ENCODE data around the gene NTHL1. TPM values are rescaled to one million over a fixed set of nuclear protein-coding genes. Genes with fewer than 3 reads are reported as not detected.

Gene NTHL1
- total and polyA plus RNA-seq, 3 experiments from 2014 or later: 16.3 to 29.5 (median 28.7) TPM

GRCh38 chr16:2030036-2030435, 17.6 kb downstream of the NTHL1 start:
- Mint-ChIP-seq H3K9me3 (no peaks in the 10 kb centered on the region), H3K27me3 (no peaks in the 10 kb centered on the region), H3K27ac (no peak overlapping the region), H3K4me1 (peaks cover 5 to 12% (median 6%) of the 10 kb centered on the region in 3 donors), H3K36me3 (no peaks in the 10 kb centered on the region), H3K4me3 (peak overlapping the region in 1 of 7 donors; percentile 58)
- H3K27me3 ChIP-seq (ENCODE audit: insufficient read depth, low read length, poor library complexity, severe bottlenecking): no peaks in the 10 kb centered on the region
- POLR2A ChIA-PET: no interaction called here
- DNase-seq: no peak
- CTCF ChIA-PET: interaction anchor here (1.4 kb wide), 1 partner anchor 14 kb away, joined by 3 read pairs; no protein-coding TSS in a partner anchor
- H3K9me3 ChIP-seq (ENCODE audit: low read length): no peaks in the 10 kb centered on the region
- no peaks in the 10 kb centered on the region for H3K36me3 ChIP-seq (ENCODE audit: insufficient read depth, low read length)
- no peak overlapping the region for H3K27ac ChIP-seq (ENCODE audit: low read depth, low read length)
- peaks cover 8% of the 10 kb centered on the region for H3K4me1 ChIP-seq (ENCODE audit: insufficient read depth, low read length)
- H3K4me3 ChIP-seq (ENCODE audit: low read length): no peak overlapping the region

- no peak overlapping the region for H3K4me3 Mint-ChIP-seq
- ChIA-PET CTCF (interaction anchor here (1.4 kb wide), 1 partner anchor 13 kb away, joined by 3 read pairs; no protein-coding TSS in a partner anchor), POLR2A (no interaction called here)
- no peaks in the 10 kb centered on the region for H3K9me3 Mint-ChIP-seq
- no peak overlapping the region for H3K4me3 ChIP-seq (ENCODE audit: low read length)
- no peaks in the 10 kb centered on the region for H3K27me3 ChIP-seq (ENCODE audit: insufficient read depth, low read length, poor library complexity, severe bottlenecking)
- peaks cover 5 to 12% (median 7%) of the 10 kb centered on the region in 3 donors for H3K4me1 Mint-ChIP-seq
- H3K36me3 Mint-ChIP-seq: no peaks in the 10 kb centered on the region
- no peaks in the 10 kb centered on the region for H3K9me3 ChIP-seq (ENCODE audit: low read length)
- H3K27ac Mint-ChIP-seq: no peak overlapping the region
- H3K4me1 ChIP-seq (ENCODE audit: insufficient read depth, low read length): peaks cover 8% of the 10 kb centered on the region
- DNase-seq: no peak
- no peaks in the 10 kb centered on the region for H3K36me3 ChIP-seq (ENCODE audit: insufficient read depth, low read length)
- no peaks in the 10 kb centered on the region for H3K27me3 Mint-ChIP-seq
- no peak overlapping the region for H3K27ac ChIP-seq (ENCODE audit: low read depth, low read length)
Observed at GRCh38 chr16:2029350-2029749, 18.3 kb downstream of the NTHL1 start.

DNA sequence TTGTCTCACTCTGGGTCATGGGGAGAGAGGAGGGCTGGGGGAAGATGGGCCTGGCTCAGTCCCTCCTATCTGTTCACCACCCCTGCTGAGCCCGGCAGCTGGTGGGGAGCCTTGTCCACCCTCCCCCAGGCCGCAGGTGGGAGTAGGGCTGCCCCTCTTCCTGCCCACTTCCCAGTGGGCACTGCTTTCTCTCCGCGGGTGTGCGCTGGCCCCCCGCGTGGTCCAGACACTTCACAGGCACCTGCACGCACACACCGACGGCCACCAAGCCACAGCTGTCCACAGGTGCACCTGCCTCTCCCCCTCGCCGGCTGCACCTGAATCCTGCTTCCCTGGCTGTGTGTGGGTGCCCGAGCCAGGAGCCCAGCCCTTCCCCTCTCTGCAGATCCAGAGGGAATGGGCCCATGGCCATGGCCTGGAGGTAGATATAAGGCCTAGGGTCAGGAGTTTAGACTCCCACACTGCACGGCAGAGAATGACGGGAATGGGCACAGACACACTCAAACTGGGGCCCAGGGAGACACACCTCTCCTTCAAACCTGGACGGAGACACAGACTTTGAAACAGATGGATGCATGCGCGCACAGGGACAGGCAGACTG, 18.9 kb downstream of the NTHL1 start:
- DNase-seq: no peak
- Mint-ChIP-seq H3K4me1 (peaks cover 5 to 15% (median 11%) of the 10 kb centered on the region in 3 donors), H3K27ac (no peak overlapping the region), H3K36me3 (no peaks in the 10 kb centered on the region), H3K27me3 (no peaks in the 10 kb centered on the region), H3K9me3 (no peaks in the 10 kb centered on the region), H3K4me3 (peak overlapping the region in 1 of 7 donors; percentile 32)
- H3K27me3 ChIP-seq (ENCODE audit: insufficient read depth, low read length, poor library complexity, severe bottlenecking): no peaks in the 10 kb centered on the region
- ChIA-PET CTCF (interaction anchor here (1.3 to 1.8 kb wide), 2 partner anchors 112 to 124 kb away, joined by 4 to 9 read pairs; no protein-coding TSS in a partner anchor), POLR2A (no interaction called here)
- H3K27ac ChIP-seq (ENCODE audit: low read depth, low read length): no peak overlapping the region
- peaks cover 13% of the 10 kb centered on the region for H3K4me1 ChIP-seq (ENCODE audit: insufficient read depth, low read length)
- no peak overlapping the region for H3K4me3 ChIP-seq (ENCODE audit: low read length)
- no peaks in the 10 kb centered on the region for H3K9me3 ChIP-seq (ENCODE audit: low read length)
- H3K36me3 ChIP-seq (ENCODE audit: insufficient read depth, low read length): no peaks in the 10 kb centered on the region

GRCh38 chr16:2028146-2028545, 19.5 kb downstream of the NTHL1 start:
- POLR2A ChIA-PET: no interaction called here
- Histone ChIP-seq H3K36me3 (ENCODE audit: insufficient read depth, low read length) (no peaks in the 10 kb centered on the region), H3K27ac (ENCODE audit: low read depth, low read length) (no peak overlapping the region), H3K4me3 (ENCODE audit: low read length) (no peak overlapping the region), H3K4me1 (ENCODE audit: insufficient read depth, low read length) (peaks cover 19% of the 10 kb centered on the region), H3K27me3 (ENCODE audit: insufficient read depth, low read length, poor library complexity, severe bottlenecking) (no peaks in the 10 kb centered on the region), H3K9me3 (ENCODE audit: low read length) (no peaks in the 10 kb centered on the region)
- peak overlapping the region in 6 of 7 donors; percentile 80 to 89 (median 80) for H3K4me3 Mint-ChIP-seq
- no peaks in the 10 kb centered on the region for H3K9me3 Mint-ChIP-seq
- no peaks in the 10 kb centered on the region for H3K36me3 Mint-ChIP-seq
- DNase-seq: no peak
- H3K27me3 Mint-ChIP-seq: peaks cover 0 to under 1% of the 10 kb centered on the region in 2 donors
- H3K27ac Mint-ChIP-seq: peak overlapping the region in 1 of 8 donors; percentile 47
- CTCF ChIA-PET: interaction anchor here (1.3 to 1.8 kb wide), 2 partner anchors 113 to 125 kb away, joined by 4 to 9 read pairs; no protein-coding TSS in a partner anchor
- H3K4me1 Mint-ChIP-seq: peaks cover 7 to 19% (median 15%) of the 10 kb centered on the region in 3 donors

GRCh38 chr16:2027024-2028010, 20.3 kb downstream of the NTHL1 start:
- Histone ChIP-seq H3K9me3 (ENCODE audit: low read length) (no peaks in the 10 kb centered on the region), H3K27me3 (ENCODE audit: insufficient read depth, low read length, poor library complexity, severe bottlenecking) (peaks cover 5% of the 10 kb centered on the region), H3K36me3 (ENCODE audit: insufficient read depth, low read length) (no peaks in the 10 kb centered on the region), H3K4me3 (ENCODE audit: low read length) (no peak overlapping the region), H3K4me1 (ENCODE audit: insufficient read depth, low read length) (peaks cover 25% of the 10 kb centered on the region), H3K27ac (ENCODE audit: low read depth, low read length) (peak overlapping the region; percentile 1)
- Mint-ChIP-seq H3K36me3 (no peaks in the 10 kb centered on the region), H3K9me3 (no peaks in the 10 kb centered on the region), H3K4me1 (peaks cover 11 to 26% (median 18%) of the 10 kb centered on the region in 3 donors), H3K27me3 (peaks cover 4 to 5% of the 10 kb centered on the region in 2 donors), H3K27ac (peak overlapping the region in 4 of 8 donors; percentile 23 to 60 (median 50)), H3K4me3 (peak overlapping the region; percentile 80 to 89 (median 80))
- POLR2A ChIA-PET: no interaction called here
- CTCF ChIA-PET: interaction anchor here (1.3 to 1.8 kb wide), 2 partner anchors 113 to 125 kb away, joined by 4 to 9 read pairs; no protein-coding TSS in a partner anchor
- DNase-seq: peak in 2 of 5 donors; percentile 7 to 32

- H3K9me3 Mint-ChIP-seq: no peaks in the 10 kb centered on the region
- H3K9me3 ChIP-seq (ENCODE audit: low read length): no peaks in the 10 kb centered on the region
- peaks cover 11 to 26% (median 18%) of the 10 kb centered on the region in 3 donors for H3K4me1 Mint-ChIP-seq
- peaks cover 5% of the 10 kb centered on the region for H3K27me3 ChIP-seq (ENCODE audit: insufficient read depth, low read length, poor library complexity, severe bottlenecking)
- peak within 1 kb of the TSS; percentile 1 for H3K27ac ChIP-seq (ENCODE audit: low read depth, low read length)
- CTCF ChIA-PET: interaction anchor here (1.8 kb wide), 1 partner anchor 114 kb away, joined by 9 read pairs; no protein-coding TSS in a partner anchor
- POLR2A ChIA-PET: no interaction called here
- peak within 1 kb of the TSS; percentile 80 to 89 (median 80) for H3K4me3 Mint-ChIP-seq
- peaks cover 7 to 8% of the 10 kb centered on the region in 2 donors for H3K27me3 Mint-ChIP-seq
- peaks cover 25% of the 10 kb centered on the region for H3K4me1 ChIP-seq (ENCODE audit: insufficient read depth, low read length)
- H3K36me3 ChIP-seq (ENCODE audit: insufficient read depth, low read length): no peaks in the 10 kb centered on the region
- no peaks in the 10 kb centered on the region for H3K36me3 Mint-ChIP-seq
- DNase-seq: peak in 4 of 5 donors; percentile 21 to 39 (median 25)
- peak within 1 kb of the TSS in 5 of 8 donors; percentile 23 to 91 (median 51) for H3K27ac Mint-ChIP-seq
- no peak within 1 kb of the TSS for H3K4me3 ChIP-seq (ENCODE audit: low read length)
Observed at GRCh38 chr16:2026461-2027023, 21.1 kb downstream of the NTHL1 start, which contains the start of gene NHERF2. Gene NHERF2, plus strand, starts transcription at chr16:2026902. Its CDS starts 104 bp downstream, at chr16:2027006.

DNA sequence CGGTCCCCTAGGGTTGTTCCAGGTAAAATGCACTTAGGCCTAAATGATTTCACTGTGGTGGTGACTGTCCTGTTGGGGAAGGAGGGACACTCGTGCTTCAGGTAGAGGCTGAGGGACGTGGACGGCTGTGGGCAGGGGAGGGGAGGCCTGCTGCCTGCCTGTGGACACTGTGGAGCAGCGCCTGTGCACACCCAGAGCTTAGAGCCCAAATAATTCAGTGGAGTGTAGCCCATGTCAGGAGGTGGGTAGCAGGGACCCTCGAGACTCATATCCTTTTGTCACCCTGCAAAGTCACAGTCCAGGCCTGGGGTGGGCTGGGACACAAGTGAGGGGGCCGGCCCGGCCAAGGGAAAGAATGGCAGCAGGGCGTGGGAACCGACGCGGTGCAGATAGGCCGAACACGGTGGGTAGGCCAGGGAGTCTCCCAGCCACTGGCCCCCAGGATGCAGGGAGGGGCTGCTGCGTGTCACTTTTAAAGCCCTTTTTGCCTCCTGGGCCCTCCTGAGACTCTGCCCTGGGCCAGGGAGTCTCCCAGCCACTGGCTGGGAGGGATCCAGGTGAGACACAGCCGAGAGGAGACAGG, 21.7 kb downstream of the NTHL1 start:
- peak overlapping the region in 5 of 7 donors; percentile 28 to 63 (median 53) for H3K4me3 Mint-ChIP-seq
- H3K27me3 ChIP-seq (ENCODE audit: insufficient read depth, low read length, poor library complexity, severe bottlenecking): peaks cover 5% of the 10 kb centered on the region
- H3K4me1 ChIP-seq (ENCODE audit: insufficient read depth, low read length): peaks cover 25% of the 10 kb centered on the region
- H3K36me3 Mint-ChIP-seq: no peaks in the 10 kb centered on the region
- H3K27ac Mint-ChIP-seq: peak overlapping the region in 1 of 8 donors; percentile 91
- H3K36me3 ChIP-seq (ENCODE audit: insufficient read depth, low read length): no peaks in the 10 kb centered on the region
- H3K9me3 Mint-ChIP-seq: no peaks in the 10 kb centered on the region
- no peaks in the 10 kb centered on the region for H3K9me3 ChIP-seq (ENCODE audit: low read length)
- no peak for DNase-seq
- H3K27ac ChIP-seq (ENCODE audit: low read depth, low read length): no peak overlapping the region
- ChIA-PET POLR2A (no interaction called here), CTCF (interaction anchor here (6.2 kb wide), 1 partner anchor 114 kb away, joined by 78 read pairs; no protein-coding TSS in a partner anchor)
- peaks cover 11 to 26% (median 18%) of the 10 kb centered on the region in 3 donors for H3K4me1 Mint-ChIP-seq
- peaks cover 10 to 14% of the 10 kb centered on the region in 2 donors for H3K27me3 Mint-ChIP-seq
- no peak overlapping the region for H3K4me3 ChIP-seq (ENCODE audit: low read length)
